Measurements from ENCODE around the gene SIGLEC8. TPM values are rescaled to one million over a fixed set of nuclear protein-coding genes. Genes with fewer than 3 reads are reported as not detected.
"Not testable (repeated sequence)": the region's sequence is repeated elsewhere in the genome, so short reads cannot be mapped to it uniquely, and the experiment has no call there.

SIGLEC8 gene
- 11.0 TPM for total RNA-seq

DNA sequence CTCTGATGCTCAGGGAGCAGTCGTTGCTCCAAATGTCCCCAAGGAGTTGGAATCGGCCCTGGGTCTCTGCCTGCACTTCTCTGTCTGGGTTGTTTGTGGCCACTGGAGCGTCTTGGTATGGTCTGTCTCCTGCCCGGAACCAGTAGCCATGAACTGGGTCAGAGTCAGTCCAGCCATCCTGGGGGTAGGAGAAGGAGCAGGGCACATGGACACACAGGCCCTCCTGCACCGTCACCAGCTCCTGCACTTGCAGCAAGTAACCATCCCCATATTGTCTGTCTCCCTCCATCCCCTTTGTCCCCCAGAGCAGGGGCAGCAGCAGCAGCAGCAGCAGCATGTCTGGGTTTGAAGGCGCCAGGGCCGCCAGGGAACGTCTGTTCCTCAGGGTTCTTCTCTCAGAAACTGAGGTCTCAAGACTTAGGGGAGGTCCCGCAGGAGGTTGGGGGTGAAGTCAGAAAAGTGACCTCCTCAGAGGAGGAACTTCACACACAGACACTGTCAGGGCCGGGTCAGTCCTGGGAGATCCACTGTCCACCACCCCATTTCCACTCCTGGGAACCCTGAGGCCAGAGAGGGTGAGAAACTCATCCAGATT is at the start of gene SIGLEC8:
Gene SIGLEC8 (minus strand): TSS at position 404 of the 595 bp plus-strand sequence. CDS start 67 bp downstream, at position 337.
- no peak for DNase-seq (ENCODE audit: low spot score)

DNA sequence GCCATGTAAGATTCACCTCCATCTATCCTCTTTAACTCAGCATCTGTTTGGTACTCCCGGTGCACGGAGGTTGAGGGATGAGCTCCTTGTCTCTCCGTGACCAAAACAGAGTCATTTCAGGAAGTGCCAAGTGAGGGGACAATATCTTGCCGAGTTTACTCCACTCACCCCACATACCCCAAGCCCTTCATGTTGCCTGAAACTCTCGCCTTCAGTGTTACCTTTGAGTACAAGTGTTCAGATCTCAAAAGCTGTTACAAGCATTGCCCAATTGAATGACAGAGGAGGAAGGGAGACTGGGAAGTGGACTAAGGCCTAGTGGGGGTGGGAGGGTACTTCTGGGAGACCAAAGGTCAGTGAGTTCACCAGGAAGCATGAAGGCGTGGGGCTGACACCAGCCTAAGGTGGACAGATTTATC is 49.4 kb upstream of the SIGLEC8 start:
- DNase-seq (ENCODE audit: low spot score), result no peak

DNA sequence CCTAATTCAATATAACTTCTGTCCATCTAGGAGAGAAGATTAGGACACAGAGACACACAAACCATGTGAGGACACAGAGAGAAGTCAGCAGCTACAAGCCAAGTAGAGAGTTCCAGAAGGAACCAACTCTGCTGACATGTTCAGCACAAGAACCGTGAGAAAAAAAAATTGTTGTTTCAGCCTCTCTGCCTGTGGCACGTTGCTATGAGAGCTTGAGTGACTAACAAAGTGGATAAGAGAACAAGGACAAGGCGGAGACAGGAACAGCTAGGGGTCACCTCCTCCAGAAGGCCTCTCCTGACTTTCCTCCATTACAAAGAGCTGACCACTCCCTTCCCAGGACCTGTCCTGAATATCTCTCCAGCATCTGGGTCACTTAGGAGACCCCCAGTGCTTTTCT is 48.9 kb upstream of the SIGLEC8 start:
- DNase-seq (ENCODE audit: low spot score), result no peak

DNA sequence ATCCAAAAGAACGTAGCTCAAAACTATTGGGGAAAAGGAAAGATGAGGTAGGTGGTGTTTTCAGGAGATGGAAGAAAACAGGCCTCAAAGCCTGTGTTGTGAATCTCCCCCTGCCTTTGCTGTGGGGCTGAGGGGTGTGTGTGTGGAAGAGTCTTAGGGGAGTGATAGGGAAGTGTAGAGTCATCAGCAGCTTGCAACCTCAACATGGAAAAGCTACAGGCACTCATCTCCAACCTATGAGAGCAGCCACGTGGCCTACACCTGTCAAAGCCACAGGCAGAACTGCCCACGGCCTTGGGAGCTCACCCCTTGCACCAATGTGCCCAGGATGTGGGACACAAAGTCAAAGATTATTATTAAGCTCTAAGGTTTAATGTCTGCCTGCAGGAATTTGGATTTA is 47.6 kb upstream of the SIGLEC8 start:
- DNase-seq (ENCODE audit: low spot score), result no peak

DNA sequence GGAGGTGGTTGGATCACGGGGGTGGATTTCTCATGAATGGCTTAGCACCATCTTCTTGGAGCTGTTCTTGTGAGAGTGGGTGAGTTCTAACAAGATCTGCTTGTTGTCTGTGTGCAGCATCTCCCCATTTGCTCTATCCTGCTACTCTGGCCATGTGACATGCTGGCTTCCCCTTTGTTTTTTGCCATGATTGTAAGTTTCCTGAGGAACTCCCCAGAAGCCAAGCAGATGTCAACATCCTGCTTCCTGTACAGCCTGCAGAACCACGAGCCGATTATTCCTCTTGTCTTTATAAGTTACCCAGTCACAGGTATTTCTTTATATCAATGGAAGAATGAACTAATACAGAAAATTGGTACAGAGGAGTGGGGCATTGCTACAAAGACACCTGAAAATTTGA is 45.6 kb upstream of the SIGLEC8 start:
- no peak for DNase-seq (ENCODE audit: low spot score)

DNA sequence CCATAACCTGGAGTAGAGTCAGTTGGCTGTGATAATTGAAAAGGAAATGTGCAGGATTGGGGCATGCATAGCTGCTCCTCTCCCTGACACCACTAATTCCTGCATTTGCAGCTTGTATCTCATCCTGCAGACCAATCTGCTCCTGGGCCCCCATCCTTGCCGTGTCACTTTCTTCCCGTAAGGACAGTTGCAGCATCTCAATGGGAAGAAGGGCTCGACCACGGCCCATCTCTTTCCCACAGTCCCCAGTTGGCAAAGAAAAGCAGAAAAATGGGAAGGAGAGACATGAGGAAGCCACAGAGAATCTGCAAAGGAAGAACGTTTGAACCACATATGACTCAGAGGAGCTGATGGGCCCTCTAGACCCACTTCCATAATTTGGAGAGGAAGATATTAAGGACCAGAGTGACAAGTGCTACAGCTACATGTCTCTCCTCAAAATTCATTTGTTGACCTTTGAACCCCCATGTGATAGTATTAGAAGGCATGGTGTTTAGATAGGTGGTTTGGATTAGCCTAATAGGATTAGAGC is 45.1 kb upstream of the SIGLEC8 start:
- no peak for DNase-seq (ENCODE audit: low spot score)

DNA sequence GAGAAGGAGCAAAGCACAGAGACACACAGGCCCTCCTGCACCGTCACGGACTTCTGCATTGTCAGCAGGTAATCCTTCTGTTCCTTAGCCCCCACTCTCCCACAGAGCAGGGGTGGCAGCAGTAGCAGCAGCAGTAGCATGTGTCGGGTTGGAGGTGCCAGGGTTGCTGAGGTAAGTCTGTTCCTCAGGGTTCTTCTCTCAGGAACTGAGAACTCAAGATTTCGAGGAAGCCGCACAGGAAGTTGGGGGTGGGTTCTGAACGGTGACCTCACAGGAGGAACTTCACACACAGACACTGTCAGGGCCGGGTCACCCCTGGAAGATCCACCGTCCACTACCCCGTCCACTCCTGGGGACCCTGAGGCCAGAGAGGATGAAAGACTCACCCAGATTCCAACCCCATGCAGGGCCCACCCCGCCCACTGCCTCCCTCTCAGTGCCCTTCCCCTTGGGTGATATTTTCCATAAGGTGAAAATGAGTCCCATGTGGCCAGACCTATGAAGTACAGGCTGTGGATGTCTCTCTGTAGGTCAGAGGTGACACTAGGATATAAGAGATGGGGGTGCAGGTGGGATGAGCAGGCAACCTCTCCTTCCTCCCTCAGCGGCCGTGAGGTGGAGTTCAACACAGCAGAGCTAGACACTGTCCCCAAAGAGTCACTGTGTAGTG is 43.5 kb upstream of the SIGLEC8 start, which contains the start of gene SIGLEC12:
Gene SIGLEC12 (minus strand): TSS at position 207 of the 670 bp plus-strand sequence. CDS start 67 bp downstream, at position 140.
- peak; percentile 23 for DNase-seq (ENCODE audit: low spot score)

DNA sequence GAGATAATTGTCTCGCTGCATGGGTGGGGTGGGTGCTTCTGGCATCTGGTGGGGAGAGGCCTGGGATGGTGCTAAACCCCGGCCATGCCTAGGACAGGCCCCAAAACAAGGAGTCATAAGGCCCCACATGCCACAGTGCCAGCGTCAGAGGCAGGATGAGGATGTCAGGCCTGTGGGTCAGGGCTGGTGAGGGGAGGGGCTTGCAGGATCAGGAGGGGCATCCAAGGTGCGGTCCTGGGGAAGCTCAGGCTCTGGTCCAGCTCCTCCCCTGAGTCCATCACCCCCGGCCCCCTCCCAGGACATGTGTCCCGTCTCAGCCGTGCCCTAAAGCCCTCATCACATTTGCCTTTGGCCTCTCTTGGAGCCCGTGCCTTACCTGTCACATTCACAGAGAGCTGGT is 42.7 kb upstream of the SIGLEC8 start:
- DNase-seq (ENCODE audit: low spot score), result not testable (repeated sequence)

DNA sequence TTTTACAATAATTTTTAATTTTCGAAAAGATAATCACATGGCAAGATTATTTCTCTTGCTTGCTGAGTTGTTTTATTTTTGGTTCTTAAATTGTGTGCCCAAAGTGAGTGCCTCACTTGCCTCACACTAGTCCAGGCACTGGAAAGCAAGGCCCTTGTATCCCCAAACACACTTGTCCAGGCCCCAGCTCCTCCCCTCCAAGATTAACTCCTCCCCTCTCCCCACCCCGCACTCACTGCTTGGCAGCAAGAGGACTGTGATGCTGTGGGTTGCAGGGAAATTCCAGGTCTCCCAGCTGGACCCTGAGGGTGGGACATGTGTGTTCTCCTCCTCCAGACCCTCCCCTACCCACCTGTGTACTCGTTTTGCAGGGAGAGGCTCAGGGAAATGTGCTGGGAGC is 39.4 kb upstream of the SIGLEC8 start:
- no peak for DNase-seq (ENCODE audit: low spot score)

DNA sequence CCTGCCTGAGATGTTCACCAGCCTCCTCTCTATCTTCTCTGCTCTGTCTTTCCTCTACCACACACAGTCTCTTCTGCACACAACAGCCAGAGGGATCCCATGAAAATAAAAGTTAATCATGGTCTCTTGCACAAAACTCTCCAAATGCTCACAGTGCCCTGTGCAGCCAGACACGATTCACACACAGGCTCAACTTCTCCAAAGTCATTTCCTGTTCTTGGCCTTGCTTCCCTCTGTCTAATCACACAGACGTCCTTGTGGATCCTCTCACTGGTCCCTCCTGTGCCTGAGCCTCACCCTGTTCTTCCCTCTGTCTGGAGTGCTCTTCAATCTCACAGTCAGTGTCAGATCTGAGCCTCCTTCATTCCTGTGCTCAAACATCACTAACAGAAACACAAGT is 35.5 kb upstream of the SIGLEC8 start:
- DNase-seq (ENCODE audit: low spot score), result no peak

DNA sequence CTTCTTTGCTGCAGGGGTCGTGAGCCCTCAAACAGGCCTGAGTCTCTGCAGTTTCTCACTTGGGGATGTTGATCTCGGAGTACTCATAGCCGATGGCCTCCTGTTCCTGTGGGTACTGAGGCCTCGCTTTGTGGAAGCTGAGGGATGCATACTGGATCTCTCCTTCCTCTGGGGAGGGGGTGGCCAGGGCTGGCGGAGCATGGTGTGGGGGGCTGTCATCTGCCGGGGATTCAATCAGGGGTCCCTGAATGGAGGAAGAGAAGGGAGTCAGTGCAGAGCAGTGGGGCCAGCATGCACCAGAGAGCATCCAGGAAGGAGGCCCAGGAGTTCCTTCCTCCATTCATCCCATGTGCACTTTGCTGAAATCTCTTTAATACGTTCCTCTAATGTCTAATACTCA is 33.3 kb upstream of the SIGLEC8 start:
- DNase-seq (ENCODE audit: low spot score), result no peak

DNA sequence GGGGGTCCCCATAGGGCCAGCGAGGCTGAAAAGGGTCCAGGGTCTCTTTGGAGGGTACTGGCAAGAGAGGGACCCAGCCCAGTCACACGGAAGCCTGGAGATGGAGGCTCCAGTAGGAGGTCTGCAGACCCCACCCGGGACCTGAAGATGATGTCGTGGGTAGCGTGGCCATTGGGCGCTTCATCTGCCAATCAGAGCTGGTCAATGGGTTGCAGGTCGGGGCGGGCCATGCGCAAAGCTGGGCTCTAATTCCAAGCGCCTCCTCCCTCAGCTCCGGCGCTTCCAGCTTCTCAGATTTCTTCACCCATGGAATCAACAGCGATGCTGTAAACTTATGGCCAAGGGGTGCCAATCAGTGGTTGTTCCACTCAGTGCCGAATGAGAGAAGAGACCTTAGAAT is 32.4 kb upstream of the SIGLEC8 start:
- DNase-seq (ENCODE audit: low spot score), result no peak

DNA sequence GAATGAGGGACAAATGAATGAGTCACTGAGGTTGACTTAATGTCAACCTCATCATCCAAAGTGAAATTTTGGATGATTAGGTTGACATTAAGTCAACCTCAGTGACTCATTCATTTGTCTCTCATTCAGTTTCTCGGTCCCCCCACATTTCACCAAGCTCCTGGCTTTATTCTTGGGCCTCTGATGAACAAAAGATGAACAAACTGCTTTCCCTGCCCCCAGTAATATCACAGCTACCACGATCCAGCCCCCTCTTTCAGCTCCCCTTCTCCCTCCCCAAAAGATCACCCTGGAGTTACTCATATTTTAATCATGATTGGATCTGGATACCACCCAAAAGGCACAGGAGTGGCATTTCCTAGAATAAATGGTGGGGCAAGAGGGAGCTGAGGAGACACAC is 30.9 kb upstream of the SIGLEC8 start:
- DNase-seq (ENCODE audit: low spot score), result no peak

DNA sequence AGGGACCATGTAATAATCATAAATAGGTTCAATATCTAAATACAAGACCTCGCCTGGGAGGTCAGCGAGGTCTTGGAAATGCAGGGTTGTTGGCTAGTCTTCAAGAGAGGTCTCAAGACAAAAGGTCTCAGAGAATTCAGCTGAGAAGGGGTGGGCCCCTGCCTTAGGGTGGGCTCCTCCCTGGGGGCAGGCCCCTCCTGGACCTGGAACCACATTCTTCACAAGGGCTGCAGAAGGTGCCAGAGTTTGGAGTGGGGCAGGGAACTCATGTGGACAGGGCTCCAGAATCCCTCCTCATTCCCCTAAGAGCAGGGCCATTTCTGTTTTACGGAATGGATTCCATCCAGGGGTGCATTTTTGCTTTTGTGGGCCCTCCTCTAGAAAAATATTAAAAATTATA is 30.2 kb upstream of the SIGLEC8 start:
- no peak for DNase-seq (ENCODE audit: low spot score)

DNA sequence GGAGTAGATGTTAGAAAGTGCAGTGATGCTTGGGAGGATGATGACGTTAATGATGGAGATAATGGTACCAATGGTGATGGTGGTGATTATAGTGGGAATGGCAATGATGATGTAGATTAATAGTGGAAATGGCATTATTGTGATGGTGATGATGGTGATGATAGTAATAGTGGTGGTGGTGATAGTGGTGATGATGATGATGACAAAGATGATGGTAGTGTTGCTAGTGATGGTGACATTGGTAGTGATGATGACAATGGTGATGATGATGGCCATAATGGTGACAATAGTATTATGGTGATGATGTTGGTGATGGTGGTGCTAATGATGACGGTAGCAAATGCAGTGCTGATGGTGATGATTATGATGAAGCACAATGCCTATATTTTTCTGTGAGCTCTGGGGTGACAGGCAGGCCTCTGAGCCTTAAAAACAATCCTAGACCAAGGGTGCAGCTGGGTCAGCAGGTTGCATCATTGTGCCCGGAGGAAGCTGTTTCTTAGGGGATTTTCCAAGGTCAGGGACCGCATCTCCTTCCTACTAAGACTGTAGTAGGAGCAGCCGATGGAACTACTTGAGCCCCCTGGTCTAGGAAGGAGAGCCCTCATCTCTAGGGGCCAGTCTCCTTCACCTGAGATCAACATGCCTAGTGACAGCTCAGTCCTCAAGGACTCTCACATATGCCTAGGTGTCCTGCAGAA is 27.9 kb upstream of the SIGLEC8 start:
- DNase-seq (ENCODE audit: low spot score), result no peak

DNA sequence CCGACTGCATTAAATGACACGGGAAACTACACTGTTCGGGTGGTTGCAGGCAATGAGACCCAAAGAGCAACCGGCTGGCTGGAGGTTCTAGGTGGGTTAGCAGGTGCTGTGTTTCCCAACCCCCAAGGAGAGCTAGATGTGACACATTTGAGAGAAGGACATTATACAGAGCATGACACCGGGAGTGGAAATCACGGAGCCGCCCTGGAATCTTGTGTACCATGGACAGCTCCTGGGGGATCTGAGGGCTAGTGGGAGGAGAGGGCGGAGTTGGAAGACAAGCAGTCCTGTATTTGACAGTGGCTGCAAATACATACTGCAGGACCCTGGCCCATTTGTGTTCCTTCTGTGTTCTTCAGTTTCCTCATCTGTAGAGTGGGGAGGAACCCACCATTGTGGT is 22.3 kb upstream of the SIGLEC8 start:
- no peak for DNase-seq (ENCODE audit: low spot score)

DNA sequence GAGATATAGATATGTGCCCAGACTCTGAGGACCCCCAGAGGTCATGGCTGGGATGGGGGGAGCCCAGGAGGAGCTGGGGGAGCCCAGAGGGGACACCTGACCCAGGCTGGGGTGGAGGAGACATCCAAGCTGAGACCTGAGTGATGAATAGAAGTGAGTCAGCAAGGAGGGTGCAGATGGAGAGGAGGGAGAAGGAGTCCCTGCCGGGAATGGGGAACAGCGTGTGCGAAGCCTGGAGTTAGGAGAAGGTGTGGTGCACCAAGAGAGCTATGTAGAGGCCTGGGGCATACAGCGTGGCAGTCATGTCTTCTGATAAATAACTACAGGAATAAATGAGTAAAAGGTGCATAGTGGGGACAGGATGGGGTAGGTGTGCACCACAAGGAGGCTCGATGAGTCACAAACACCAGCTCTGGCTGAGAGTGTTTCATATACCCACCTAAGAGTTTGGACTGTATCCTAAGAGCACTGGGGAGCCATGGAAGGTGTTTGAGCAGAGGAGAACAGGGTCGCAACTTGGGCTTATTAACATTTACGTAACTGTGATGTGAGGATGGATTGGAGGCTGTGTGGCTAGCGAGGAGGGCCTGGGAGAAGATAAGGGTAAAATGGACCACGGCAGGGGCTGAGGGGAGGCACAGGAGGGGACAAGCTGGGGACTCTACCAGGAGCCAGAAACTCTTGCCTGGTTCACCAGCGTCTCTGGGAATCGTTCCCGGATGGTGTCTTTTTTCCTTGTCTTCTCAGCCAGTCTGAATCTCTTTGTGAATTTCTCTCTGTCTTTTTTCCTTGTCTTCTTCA is 21.5 kb upstream of the SIGLEC8 start:
- DNase-seq (ENCODE audit: low spot score), result no peak

DNA sequence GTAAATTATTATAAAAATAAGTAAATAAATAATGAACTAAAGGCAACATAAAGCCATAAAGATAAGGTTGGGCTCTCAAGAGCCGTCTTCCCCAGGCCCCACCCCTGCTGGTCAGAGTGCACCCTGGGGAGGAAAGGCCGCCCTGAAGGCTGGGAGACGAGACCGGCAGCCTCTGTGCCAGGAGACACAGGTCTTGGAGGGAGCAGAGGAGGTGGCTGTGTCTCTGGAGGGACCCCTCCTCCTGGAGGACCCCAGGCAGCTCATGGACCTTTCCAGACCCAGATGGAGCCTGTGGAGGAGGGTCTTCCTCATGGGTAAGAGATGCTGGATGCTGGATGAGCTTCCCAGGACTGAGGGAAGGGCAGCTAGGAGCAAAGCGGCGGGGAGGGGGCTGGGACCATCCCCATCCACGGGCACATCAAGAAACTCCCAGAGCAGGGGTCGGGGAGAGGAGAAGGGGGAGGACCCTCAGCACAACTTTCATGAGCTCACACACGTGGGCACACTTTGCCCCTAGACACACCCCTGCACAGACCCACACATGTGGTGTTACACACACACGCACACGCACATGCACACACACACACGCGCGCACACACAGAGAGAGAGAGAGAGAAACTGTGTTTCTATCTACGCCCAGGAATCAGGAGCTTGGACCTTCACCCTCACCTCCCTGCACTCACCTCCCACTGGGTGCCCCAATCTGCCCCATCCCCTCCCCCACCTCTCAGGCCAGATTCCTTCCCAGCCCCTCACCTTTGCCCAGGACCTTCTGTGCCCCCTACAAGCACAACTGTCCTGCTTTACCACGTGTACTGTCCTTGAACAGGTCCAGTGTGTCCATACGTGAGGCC is 20.4 kb upstream of the SIGLEC8 start, which contains the start of gene CEACAM18:
Gene CEACAM18 (plus strand): TSS at position 159 of the 854 bp plus-strand sequence.
- DNase-seq (ENCODE audit: low spot score), result no peak

DNA sequence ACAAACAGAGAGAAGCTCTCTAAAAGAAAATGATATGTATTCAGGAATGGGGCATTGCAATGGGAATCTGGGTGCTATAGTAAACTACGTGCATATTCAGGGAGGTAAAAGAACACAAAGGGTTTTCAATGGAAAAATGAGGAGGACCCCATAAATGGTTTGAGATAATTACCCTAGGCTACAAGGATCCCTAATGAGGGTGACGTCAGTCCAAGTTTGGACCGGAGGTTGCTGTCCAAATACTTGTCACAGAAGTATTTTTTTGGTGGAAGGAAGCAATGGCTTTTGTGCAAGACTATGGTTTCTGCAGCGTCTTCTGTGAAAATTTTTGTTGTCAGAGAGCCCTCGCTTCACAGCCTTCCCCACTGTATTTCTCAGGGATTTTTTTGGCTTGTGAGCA is 19.1 kb upstream of the SIGLEC8 start:
- DNase-seq (ENCODE audit: low spot score), result no peak

DNA sequence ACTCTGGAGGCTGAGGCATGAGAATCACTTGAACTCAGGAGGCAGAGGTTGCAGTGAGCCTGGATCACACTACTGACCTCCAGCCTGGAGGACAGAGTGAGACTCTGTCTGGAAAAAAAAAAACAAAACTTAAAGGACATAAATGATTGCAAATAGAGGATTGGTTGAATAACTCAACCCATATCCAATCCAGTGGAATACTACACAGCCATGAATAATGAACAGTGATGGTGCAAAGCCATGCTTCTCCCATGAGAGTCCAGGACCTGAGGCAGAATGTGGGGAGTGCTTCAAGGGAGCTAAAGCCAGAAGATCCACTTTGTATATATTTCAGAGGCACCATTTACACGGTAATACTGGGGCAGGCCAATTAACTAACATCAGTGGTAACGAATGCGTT is 17.9 kb upstream of the SIGLEC8 start:
- DNase-seq (ENCODE audit: low spot score), result no peak
